Trophoblast cell (in vitro differentiated cells and primary cell): ENCODE results near the gene C16orf74.
A peak's percentile ranks its signal among the peaks of the same experiment; 100 is the strongest.

Experiments used
- DNase-seq, 2 donors: peaks; one replicate each; pipeline ENCODE4 v3.0.0-alpha.2; 2016
- H2AFZ ChIP-seq: 2 replicates; pipeline ENCODE4 v1.6.1; 2013; ENCODE audit warnings: low read length, moderate library complexity, mild to moderate bottlenecking; ENCODE audit not compliant: insufficient read depth, poor library complexity
- H2AK5ac ChIP-seq: 2 replicates; pipeline ENCODE4 v1.6.1; 2013; ENCODE audit warnings: mild to moderate bottlenecking, low read length
- H2BK120ac ChIP-seq: 2 replicates; pipeline ENCODE4 v1.6.1; 2013; ENCODE audit warnings: low read length, mild to moderate bottlenecking, moderate library complexity; ENCODE audit not compliant: insufficient read depth, poor library complexity
- H2BK12ac ChIP-seq: 2 replicates; pipeline ENCODE4 v1.6.1; 2013; ENCODE audit warnings: mild to moderate bottlenecking, low read length, moderate library complexity
- H2BK5ac ChIP-seq: 2 replicates; pipeline ENCODE4 v1.6.1; 2013; ENCODE audit warnings: low read length, low read depth, moderate library complexity, mild to moderate bottlenecking; ENCODE audit not compliant: poor library complexity
- H3K14ac ChIP-seq: 2 replicates; pipeline ENCODE4 v1.6.1; 2013; ENCODE audit warnings: mild to moderate bottlenecking, low read length
- H3K18ac ChIP-seq: 2 replicates; pipeline ENCODE4 v1.6.1; 2013; ENCODE audit warnings: mild to moderate bottlenecking, low read length
- H3K23ac ChIP-seq: 2 replicates; pipeline ENCODE4 v1.6.1; 2013; ENCODE audit warnings: low read length
- H3K27ac ChIP-seq: 2 replicates; pipeline ENCODE4 v1.5.1; 2013; ENCODE audit warnings: low read depth, mild to moderate bottlenecking, inconsistent platforms, low read length, moderate library complexity
- H3K27me3 ChIP-seq: 2 replicates; pipeline ENCODE4 v1.6.1; 2013; ENCODE audit warnings: inconsistent platforms, mild to moderate bottlenecking, low read length, moderate library complexity; ENCODE audit not compliant: insufficient read depth
- H3K36me3 ChIP-seq, 2 experiments: 1 replicate in 1 of 2; 2 replicates in 1 of 2; pipeline ENCODE4 v1.6.1; 2013; ENCODE audit warnings: low read length in 2 of 2, mild to moderate bottlenecking in 2 of 2, moderate library complexity in 1 of 2; ENCODE audit not compliant: insufficient read depth in 2 of 2, control insufficient read depth in 1 of 2
- H3K4ac ChIP-seq: 2 replicates; pipeline ENCODE4 v1.6.1; 2013; ENCODE audit warnings: low read depth, mild to moderate bottlenecking, low read length, moderate library complexity
- H3K4me1 ChIP-seq, 2 experiments: 1 replicate in 1 of 2; 2 replicates in 1 of 2; pipeline ENCODE4 v1.6.1; 2013; ENCODE audit warnings: low read length in 2 of 2, mild to moderate bottlenecking in 2 of 2, moderate library complexity in 1 of 2; ENCODE audit not compliant: insufficient read depth in 2 of 2, control insufficient read depth in 1 of 2
- H3K4me2 ChIP-seq: 2 replicates; pipeline ENCODE4 v1.6.1; 2013; ENCODE audit warnings: inconsistent platforms, mild to moderate bottlenecking, low read length, moderate library complexity
- H3K4me3 ChIP-seq: 2 replicates; pipeline ENCODE4 v1.5.1; 2013; ENCODE audit warnings: mild to moderate bottlenecking, low read depth, low read length, inconsistent platforms
- H3K79me1 ChIP-seq: one replicate; pipeline ENCODE4 v1.6.1; 2013; ENCODE audit warnings: low read length
- H3K79me2 ChIP-seq: 2 replicates; pipeline ENCODE4 v1.6.1; 2013; ENCODE audit warnings: low read length, mild to moderate bottlenecking; ENCODE audit not compliant: control insufficient read depth, insufficient read depth, poor library complexity
- H3K9ac ChIP-seq: 2 replicates; pipeline ENCODE4 v1.6.1; 2013; ENCODE audit warnings: mild to moderate bottlenecking, low read length
- H3K9me3 ChIP-seq: 2 replicates; pipeline ENCODE4 v1.6.1; 2013; ENCODE audit warnings: low read depth, mild to moderate bottlenecking, control low read depth, inconsistent platforms, low read length; ENCODE audit not compliant: insufficient read depth
- H4K12ac ChIP-seq: 2 replicates; pipeline ENCODE4 v1.6.1; 2013; ENCODE audit warnings: low read depth, mild to moderate bottlenecking, low read length, moderate library complexity
- H4K8ac ChIP-seq: 2 replicates; pipeline ENCODE4 v1.6.1; 2013; ENCODE audit warnings: low read depth, mild to moderate bottlenecking, low read length, moderate library complexity
- H4K91ac ChIP-seq: one replicate; pipeline ENCODE4 v1.6.1; 2013; ENCODE audit warnings: low read depth, mild to moderate bottlenecking, low read length, moderate library complexity
- WGBS: extraction: QIAGEN DNeasy Blood & Tissue Kit; methylation state at CpG from one replicate; pipeline ENCODE4 v1.1.7; 2013; ENCODE audit warnings: missing lambda C conversion rate; ENCODE audit not compliant: insufficient read length, insufficient coverage; ENCODE audit errors: extremely low coverage; 5-methylcytosine and 5-hydroxymethylcytosine counted together

The C16orf74 gene

DNA sequence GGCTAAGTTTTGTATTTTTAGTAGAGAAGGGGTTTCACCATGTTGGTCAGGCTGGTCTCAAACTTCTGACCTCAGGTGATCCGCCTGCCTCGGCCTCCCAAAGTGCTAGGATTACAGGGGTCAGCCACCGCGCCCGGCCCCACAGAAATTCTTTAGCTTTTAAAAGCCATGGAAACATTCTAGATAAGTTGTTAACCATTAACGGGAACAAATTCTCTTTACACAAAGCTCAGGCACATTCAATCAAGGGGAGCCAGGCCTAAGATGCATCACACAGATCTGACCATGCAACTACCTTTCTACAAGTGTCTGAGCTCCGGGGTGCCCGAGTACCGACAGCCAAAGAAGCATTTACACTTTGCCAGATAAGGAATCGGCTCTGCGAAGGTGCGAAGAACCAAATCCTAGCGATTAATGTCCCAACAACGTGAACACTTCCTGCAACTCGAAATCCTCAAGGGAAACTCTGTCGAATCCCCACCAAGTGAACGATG lies 47.4 kb upstream of the C16orf74 start:
- Histone ChIP-seq H3K4me2 (peak overlapping the region; percentile 94), H3K18ac (no peak overlapping the region), H3K4ac (peak overlapping the region; percentile 78), H3K4me1 (peaks cover 0 to 10% of the 10 kb centered on the region in 2 experiments), H3K9me3 (peaks cover 2% of the 10 kb centered on the region), H3K79me1 (peaks cover 12% of the 10 kb centered on the region), H3K23ac (no peak overlapping the region), H4K8ac (no peak overlapping the region), H3K79me2 (peaks cover 22% of the 10 kb centered on the region), H3K27me3 (no peaks in the 10 kb centered on the region), H2AFZ (no peak overlapping the region), H3K4me3 (peak overlapping the region; percentile 99), H2BK5ac (no peak overlapping the region), H3K14ac (no peak overlapping the region), H2BK120ac (no peak overlapping the region), H4K12ac (no peak overlapping the region), H3K27ac (no peak overlapping the region), H2BK12ac (no peak overlapping the region), H3K36me3 (peaks cover 32 to 48% of the 10 kb centered on the region in 2 experiments), H3K9ac (peak overlapping the region; percentile 97), H2AK5ac (no peak overlapping the region), H4K91ac (no peak overlapping the region)
- DNase-seq, result no peak
- no CpG with 5 or more reads among the region's 17 CpGs for WGBS

GRCh38 chr16:85796599-85796998 lies 45.7 kb upstream of the C16orf74 start:
- H3K27me3 ChIP-seq, result no peaks in the 10 kb centered on the region
- H3K14ac ChIP-seq, result no peak overlapping the region
- 100% methylated on average over 2 of the region's 7 CpGs for WGBS
- H2AFZ ChIP-seq, result no peak overlapping the region
- no peak overlapping the region for H3K18ac ChIP-seq
- H2BK12ac ChIP-seq, result no peak overlapping the region
- no peak overlapping the region for H3K23ac ChIP-seq
- no peak overlapping the region for H2AK5ac ChIP-seq
- H3K4me1 ChIP-seq, result peaks cover 0 to 10% of the 10 kb centered on the region in 2 experiments
- no peak overlapping the region for H3K4me3 ChIP-seq
- H4K12ac ChIP-seq, result no peak overlapping the region
- H4K8ac ChIP-seq, result no peak overlapping the region
- peaks cover 12% of the 10 kb centered on the region for H3K79me1 ChIP-seq
- no peak overlapping the region for H4K91ac ChIP-seq
- no peak overlapping the region for H3K9ac ChIP-seq
- H3K79me2 ChIP-seq, result peaks cover 22% of the 10 kb centered on the region
- H3K4me2 ChIP-seq, result no peak overlapping the region
- peaks cover 2% of the 10 kb centered on the region for H3K9me3 ChIP-seq
- H3K4ac ChIP-seq, result peak overlapping the region; percentile 38
- H3K27ac ChIP-seq, result no peak overlapping the region
- H3K36me3 ChIP-seq, result peaks cover 31 to 50% of the 10 kb centered on the region in 2 experiments
- H2BK5ac ChIP-seq, result no peak overlapping the region
- no peak overlapping the region for H2BK120ac ChIP-seq
- DNase-seq, result no peak

DNA sequence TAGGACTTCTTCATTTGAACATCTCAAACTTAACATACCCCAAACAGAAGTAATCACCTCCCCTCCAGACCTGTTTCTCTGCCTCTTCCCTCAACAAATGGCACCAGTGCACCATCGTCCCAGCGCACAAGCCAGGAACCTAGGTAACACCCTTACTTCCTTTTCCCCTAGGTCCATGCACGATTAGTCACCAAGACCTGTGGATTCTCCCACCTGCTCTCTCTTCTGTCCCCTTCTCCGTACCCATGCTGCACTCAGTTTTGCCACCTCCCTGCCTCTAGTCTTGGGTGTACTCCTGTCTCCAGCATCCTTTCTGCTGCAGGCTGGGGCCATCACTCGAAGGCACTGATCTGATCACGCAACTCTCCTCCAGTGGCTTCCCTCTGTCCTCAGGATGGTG lies 45.3 kb upstream of the C16orf74 start:
- Histone ChIP-seq H2AK5ac (no peak overlapping the region), H3K27me3 (no peaks in the 10 kb centered on the region), H3K14ac (no peak overlapping the region), H3K9ac (no peak overlapping the region), H4K91ac (no peak overlapping the region), H2BK120ac (no peak overlapping the region), H2BK12ac (no peak overlapping the region), H3K27ac (no peak overlapping the region), H3K79me2 (peaks cover 22% of the 10 kb centered on the region), H2AFZ (no peak overlapping the region), H3K18ac (no peak overlapping the region), H4K8ac (no peak overlapping the region), H3K4me1 (peaks cover 0 to 10% of the 10 kb centered on the region in 2 experiments), H3K4ac (peak overlapping the region; percentile 38), H3K4me2 (no peak overlapping the region), H3K4me3 (no peak overlapping the region), H3K79me1 (peaks cover 12% of the 10 kb centered on the region), H3K36me3 (peaks cover 33 to 51% of the 10 kb centered on the region in 2 experiments), H4K12ac (no peak overlapping the region), H3K9me3 (peaks cover 2% of the 10 kb centered on the region), H3K23ac (no peak overlapping the region), H2BK5ac (no peak overlapping the region)
- WGBS, result no CpG with 5 or more reads among the region's 6 CpGs
- no peak for DNase-seq

DNA sequence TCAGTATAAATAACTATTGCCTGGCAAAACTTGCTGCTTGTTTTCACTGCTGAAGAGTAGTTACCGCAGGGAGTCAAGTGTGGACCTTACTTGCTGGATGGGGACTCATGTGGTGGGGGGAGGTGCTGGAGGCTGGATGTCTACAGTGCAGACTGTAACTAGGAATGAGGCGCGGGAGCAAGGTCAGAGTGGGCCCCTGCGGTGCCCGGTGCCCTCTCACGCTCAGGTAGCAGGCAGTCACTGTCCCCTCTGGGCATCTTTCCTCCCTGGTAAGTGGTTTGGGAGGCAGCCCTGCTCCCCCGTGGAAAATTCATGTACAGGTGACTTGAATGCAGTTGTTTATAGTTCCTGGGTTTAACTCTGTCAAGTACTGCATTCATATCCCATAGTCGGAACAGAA lies 43.8 kb upstream of the C16orf74 start:
- H2BK120ac ChIP-seq, result no peak overlapping the region
- H3K79me1 ChIP-seq, result peaks cover 7% of the 10 kb centered on the region
- no peak overlapping the region for H3K18ac ChIP-seq
- H3K9me3 ChIP-seq, result peaks cover 2% of the 10 kb centered on the region
- H2AK5ac ChIP-seq, result no peak overlapping the region
- H2AFZ ChIP-seq, result no peak overlapping the region
- H2BK12ac ChIP-seq, result no peak overlapping the region
- no peak overlapping the region for H3K9ac ChIP-seq
- DNase-seq, result no peak
- WGBS, result no CpG with 5 or more reads among the region's 8 CpGs
- peaks cover 37 to 51% of the 10 kb centered on the region in 2 experiments for H3K36me3 ChIP-seq
- no peak overlapping the region for H3K4me2 ChIP-seq
- no peak overlapping the region for H4K91ac ChIP-seq
- peaks cover 13% of the 10 kb centered on the region for H3K79me2 ChIP-seq
- H3K27me3 ChIP-seq, result no peaks in the 10 kb centered on the region
- no peak overlapping the region for H2BK5ac ChIP-seq
- H3K14ac ChIP-seq, result no peak overlapping the region
- H3K23ac ChIP-seq, result no peak overlapping the region
- H4K8ac ChIP-seq, result no peak overlapping the region
- H3K4ac ChIP-seq, result peak overlapping the region; percentile 47
- no peak overlapping the region for H3K4me3 ChIP-seq
- H3K4me1 ChIP-seq, result peaks cover 0 to 5% of the 10 kb centered on the region in 2 experiments
- H4K12ac ChIP-seq, result no peak overlapping the region
- no peak overlapping the region for H3K27ac ChIP-seq
